Measurements from ENCODE around the gene PARD3. TPM values are rescaled to one million over a fixed set of nuclear protein-coding genes. Genes with fewer than 3 reads are reported as not detected.

PARD3 gene
- total RNA-seq, 1 donor from 2014 or later, result 34.1 TPM

DNA sequence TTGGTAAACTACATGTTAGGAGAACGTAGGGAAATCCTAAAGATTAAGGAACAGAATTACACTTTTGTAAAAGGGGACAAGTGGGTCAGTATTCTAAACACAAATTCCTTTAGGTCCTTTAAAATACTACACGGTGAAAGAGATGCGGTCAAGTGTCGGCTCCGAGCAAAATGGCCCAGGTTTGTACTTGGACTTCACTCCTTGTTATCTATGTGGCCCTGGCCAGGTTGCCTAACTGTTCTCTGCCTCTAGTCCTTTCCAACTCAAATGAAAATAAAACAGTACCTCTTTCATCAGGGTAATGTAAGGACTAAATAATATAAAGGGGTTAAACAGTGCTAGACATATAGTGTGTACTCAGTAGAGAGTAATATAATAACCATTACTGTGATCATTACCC, 344.8 kb downstream of the PARD3 start:
- no peak overlapping the region for H3K27ac ChIP-seq
- no peaks in the 10 kb centered on the region for H3K9me3 ChIP-seq
- H3K4me1 ChIP-seq, result peaks cover 6% of the 10 kb centered on the region
- DNase-seq (no peak), ATAC-seq (no peak)
- intact Hi-C loops (cut with DNase I), result no loop called here
- H3K36me3 ChIP-seq, result peaks cover 4% of the 10 kb centered on the region
- TF ChIP-seq CTCF (IDR thresholded peaks at IDR 0.05), result no peak
- no peak overlapping the region for H3K4me3 ChIP-seq
- no peaks in the 10 kb centered on the region for H3K27me3 ChIP-seq (ENCODE audit: low read depth)

DNA sequence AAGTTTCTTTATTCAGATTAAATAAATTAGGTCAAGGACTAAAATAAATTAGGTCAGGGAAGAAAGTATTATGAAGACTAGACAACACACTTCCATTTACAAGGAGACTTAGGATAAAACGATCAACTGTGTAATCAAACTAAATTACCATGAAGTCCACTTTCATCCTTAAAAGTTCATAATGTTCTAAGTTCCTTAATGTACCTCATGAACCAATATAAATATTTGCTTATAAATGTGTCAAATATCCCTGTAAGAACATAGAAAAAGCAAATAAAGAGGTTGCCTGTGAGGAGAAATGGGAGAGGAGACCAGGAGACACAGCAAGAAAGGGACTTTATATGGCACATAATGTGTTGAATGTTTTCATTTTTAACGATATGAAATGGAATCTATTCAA, 345.6 kb downstream of the PARD3 start:
- H3K27me3 ChIP-seq (ENCODE audit: low read depth), result no peaks in the 10 kb centered on the region
- H3K36me3 ChIP-seq, result peaks cover 4% of the 10 kb centered on the region
- H3K4me3 ChIP-seq, result no peak overlapping the region
- H3K27ac ChIP-seq, result no peak overlapping the region
- intact Hi-C loops (cut with DNase I), result no loop called here
- DNase-seq (no peak), ATAC-seq (no peak)
- TF ChIP-seq CTCF (IDR thresholded peaks at IDR 0.05), result no peak
- no peaks in the 10 kb centered on the region for H3K9me3 ChIP-seq
- H3K4me1 ChIP-seq, result peaks cover 6% of the 10 kb centered on the region

DNA sequence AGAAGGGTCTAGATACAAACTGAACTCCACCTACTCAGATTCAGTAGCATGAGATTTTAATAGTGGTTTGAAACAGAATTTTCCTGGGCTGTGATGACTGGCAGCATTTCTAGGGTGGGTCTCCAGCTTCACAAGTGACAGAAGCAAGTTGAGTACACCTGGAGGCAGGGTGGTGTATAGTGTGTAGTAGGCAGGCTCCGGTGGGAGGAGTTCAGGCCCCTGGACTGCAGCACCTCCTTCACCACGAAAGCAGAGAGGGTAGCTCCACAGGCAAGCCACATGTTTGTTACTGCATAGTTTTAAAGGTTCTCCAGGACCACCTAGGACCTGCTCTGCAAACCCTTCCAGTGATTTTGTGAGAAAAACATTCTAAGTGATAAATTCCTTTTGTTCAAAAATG, 347.2 kb downstream of the PARD3 start:
- Histone ChIP-seq H3K27me3 (ENCODE audit: low read depth) (no peaks in the 10 kb centered on the region), H3K4me1 (no peaks in the 10 kb centered on the region), H3K4me3 (no peak overlapping the region), H3K9me3 (no peaks in the 10 kb centered on the region), H3K27ac (no peak overlapping the region), H3K36me3 (peaks cover 4% of the 10 kb centered on the region)
- intact Hi-C loops (cut with DNase I), result no loop called here
- no peak for TF ChIP-seq CTCF (IDR thresholded peaks at IDR 0.05)
- ATAC-seq (no peak), DNase-seq (no peak)

GRCh38 chr10:34467364-34467763, 347.7 kb downstream of the PARD3 start:
- Histone ChIP-seq H3K27ac (no peak overlapping the region), H3K4me3 (no peak overlapping the region), H3K4me1 (no peaks in the 10 kb centered on the region), H3K9me3 (no peaks in the 10 kb centered on the region), H3K36me3 (peaks cover 4% of the 10 kb centered on the region), H3K27me3 (ENCODE audit: low read depth) (no peaks in the 10 kb centered on the region)
- DNase-seq (no peak), ATAC-seq (no peak)
- intact Hi-C loops (cut with DNase I), result no loop called here
- TF ChIP-seq CTCF (IDR thresholded peaks at IDR 0.05), result no peak

DNA sequence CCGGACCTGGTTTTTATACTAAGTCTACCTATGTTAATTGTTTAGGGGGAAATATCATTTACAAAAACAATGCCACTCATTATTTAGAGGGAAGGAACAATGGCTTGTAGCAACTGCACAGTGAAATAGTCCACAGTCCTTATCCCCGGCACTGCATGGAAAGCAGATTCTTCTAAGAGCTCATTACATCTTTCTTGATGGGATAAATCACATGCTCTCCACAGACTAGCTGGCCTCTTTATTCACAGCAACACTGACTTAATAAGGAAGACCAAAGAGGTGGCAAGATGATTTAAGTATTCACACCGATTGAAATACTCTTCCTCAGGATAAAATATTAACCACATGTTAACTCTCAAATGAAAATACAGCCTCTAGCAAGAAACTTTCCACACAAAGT, 349.4 kb downstream of the PARD3 start:
- H3K27me3 ChIP-seq (ENCODE audit: low read depth), result no peaks in the 10 kb centered on the region
- no peaks in the 10 kb centered on the region for H3K9me3 ChIP-seq
- DNase-seq (no peak), ATAC-seq (no peak)
- TF ChIP-seq CTCF (IDR thresholded peaks at IDR 0.05), result no peak
- intact Hi-C loops (cut with DNase I), result no loop called here
- no peak overlapping the region for H3K27ac ChIP-seq
- H3K36me3 ChIP-seq, result peaks cover 4% of the 10 kb centered on the region
- H3K4me1 ChIP-seq, result no peaks in the 10 kb centered on the region
- H3K4me3 ChIP-seq, result no peak overlapping the region

- no peak overlapping the region for H3K27ac ChIP-seq
- no peaks in the 10 kb centered on the region for H3K4me1 ChIP-seq
- ATAC-seq, result no peak
- no peak for TF ChIP-seq CTCF (IDR thresholded peaks at IDR 0.05)
- DNase-seq, result no peak
- H3K27me3 ChIP-seq (ENCODE audit: low read depth), result no peaks in the 10 kb centered on the region
- no peaks in the 10 kb centered on the region for H3K9me3 ChIP-seq
- no peak overlapping the region for H3K4me3 ChIP-seq
- intact Hi-C loops (cut with DNase I), result no loop called here
- no peaks in the 10 kb centered on the region for H3K36me3 ChIP-seq
Measured at GRCh38 chr10:34464591-34464990, 350.5 kb downstream of the PARD3 start.

Data from lower lobe of right lung (tissue), 2 donors.